ENCODE data around the gene SUSD1. TPM values are rescaled to one million over a fixed set of nuclear protein-coding genes. Genes with fewer than 3 reads are reported as not detected.

SUSD1 gene
- total RNA-seq, 1 donor, result 14.5 TPM

GRCh38 chr9:112175796-112176315 is 759 bp upstream of the SUSD1 start:
- peaks cover 14% of the 10 kb centered on the region for H3K4me1 ChIP-seq (ENCODE audit: insufficient read depth, low read length)
- peak overlapping the region; percentile 73 for H3K4me3 ChIP-seq (ENCODE audit: insufficient read depth, low read length)
- DNase-seq (ENCODE audit: insufficient read length, low spot score, missing footprints), result peak; percentile 65
- peaks cover 6% of the 10 kb centered on the region for H3K79me2 ChIP-seq (ENCODE audit: insufficient read depth, low read length)
- no peaks in the 10 kb centered on the region for H3K27me3 ChIP-seq (ENCODE audit: insufficient read depth, low read length)
- TF ChIP-seq, protein P1, sequence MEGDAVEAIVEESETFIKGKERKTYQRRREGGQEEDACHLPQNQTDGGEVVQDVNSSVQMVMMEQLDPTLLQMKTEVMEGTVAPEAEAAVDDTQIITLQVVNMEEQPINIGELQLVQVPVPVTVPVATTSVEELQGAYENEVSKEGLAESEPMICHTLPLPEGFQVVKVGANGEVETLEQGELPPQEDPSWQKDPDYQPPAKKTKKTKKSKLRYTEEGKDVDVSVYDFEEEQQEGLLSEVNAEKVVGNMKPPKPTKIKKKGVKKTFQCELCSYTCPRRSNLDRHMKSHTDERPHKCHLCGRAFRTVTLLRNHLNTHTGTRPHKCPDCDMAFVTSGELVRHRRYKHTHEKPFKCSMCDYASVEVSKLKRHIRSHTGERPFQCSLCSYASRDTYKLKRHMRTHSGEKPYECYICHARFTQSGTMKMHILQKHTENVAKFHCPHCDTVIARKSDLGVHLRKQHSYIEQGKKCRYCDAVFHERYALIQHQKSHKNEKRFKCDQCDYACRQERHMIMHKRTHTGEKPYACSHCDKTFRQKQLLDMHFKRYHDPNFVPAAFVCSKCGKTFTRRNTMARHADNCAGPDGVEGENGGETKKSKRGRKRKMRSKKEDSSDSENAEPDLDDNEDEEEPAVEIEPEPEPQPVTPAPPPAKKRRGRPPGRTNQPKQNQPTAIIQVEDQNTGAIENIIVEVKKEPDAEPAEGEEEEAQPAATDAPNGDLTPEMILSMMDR (IDR thresholded peaks at IDR 0.05; ENCODE audit: extremely low read depth, low read depth, low read length), result no peak
- no peaks in the 10 kb centered on the region for H3K9me3 ChIP-seq (ENCODE audit: low read depth, low read length)
- H3K27ac ChIP-seq (ENCODE audit: low read depth, low read length), result no peak overlapping the region
- no peaks in the 10 kb centered on the region for H3K36me3 ChIP-seq (ENCODE audit: insufficient read depth, low read length)
- no peaks in the 10 kb centered on the region for H4K20me1 ChIP-seq (ENCODE audit: insufficient read depth, low read length)
- H2AFZ ChIP-seq (ENCODE audit: low read length), result peak overlapping the region; percentile 60
- peak overlapping the region; percentile 81 for H3K4me2 ChIP-seq (ENCODE audit: insufficient read depth, low read length)

DNA sequence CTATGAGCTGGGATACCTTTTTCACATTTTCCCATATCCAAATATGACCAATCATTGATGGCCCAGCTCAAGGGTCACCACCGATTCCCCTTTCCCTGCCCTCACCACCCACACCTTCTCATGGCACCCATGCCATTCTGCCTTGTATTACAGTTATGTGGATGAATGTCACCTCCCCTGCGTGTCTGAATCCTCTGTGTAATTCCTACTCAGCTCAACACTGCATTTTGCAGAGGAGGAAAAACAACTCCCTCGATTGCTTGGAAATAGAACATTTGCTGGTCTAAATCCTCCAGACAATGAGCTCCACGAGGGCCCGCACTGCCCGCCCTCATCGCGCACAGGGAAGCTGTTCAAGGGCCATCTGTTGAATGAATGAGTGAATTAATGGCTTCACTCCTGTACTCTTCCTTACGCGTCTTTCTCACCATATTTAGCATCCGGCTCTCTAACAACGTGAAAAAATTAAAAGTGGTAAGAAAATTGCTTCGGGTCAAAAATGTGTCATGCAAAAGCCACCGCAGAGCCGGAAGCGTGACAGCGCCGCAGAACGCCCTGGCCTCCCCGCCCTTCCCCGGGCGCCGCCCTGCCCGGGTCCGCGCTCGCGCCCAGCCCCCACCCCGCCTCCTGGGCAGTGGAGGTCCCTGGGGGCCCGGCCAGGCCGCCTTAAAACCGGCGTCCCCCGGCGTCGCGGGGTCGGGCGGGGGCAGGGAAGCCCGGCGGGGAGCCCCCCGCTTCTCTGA is 704 bp downstream of the SUSD1 start:
- Histone ChIP-seq H3K27me3 (ENCODE audit: insufficient read depth, low read length) (no peaks in the 10 kb centered on the region), H3K9me3 (ENCODE audit: low read depth, low read length) (no peaks in the 10 kb centered on the region), H3K4me2 (ENCODE audit: insufficient read depth, low read length) (peak overlapping the region; percentile 81), H3K4me1 (ENCODE audit: insufficient read depth, low read length) (peaks cover 4% of the 10 kb centered on the region), H3K79me2 (ENCODE audit: insufficient read depth, low read length) (peaks cover 6% of the 10 kb centered on the region), H3K4me3 (ENCODE audit: insufficient read depth, low read length) (peak overlapping the region; percentile 73), H3K27ac (ENCODE audit: low read depth, low read length) (no peak overlapping the region), H2AFZ (ENCODE audit: low read length) (peak overlapping the region; percentile 85), H4K20me1 (ENCODE audit: insufficient read depth, low read length) (no peaks in the 10 kb centered on the region), H3K36me3 (ENCODE audit: insufficient read depth, low read length) (no peaks in the 10 kb centered on the region)
- DNase-seq (ENCODE audit: insufficient read length, low spot score, missing footprints), result peak; percentile 95
- TF ChIP-seq, protein P1 (IDR thresholded peaks at IDR 0.05; ENCODE audit: extremely low read depth, low read depth, low read length), result no peak

DNA sequence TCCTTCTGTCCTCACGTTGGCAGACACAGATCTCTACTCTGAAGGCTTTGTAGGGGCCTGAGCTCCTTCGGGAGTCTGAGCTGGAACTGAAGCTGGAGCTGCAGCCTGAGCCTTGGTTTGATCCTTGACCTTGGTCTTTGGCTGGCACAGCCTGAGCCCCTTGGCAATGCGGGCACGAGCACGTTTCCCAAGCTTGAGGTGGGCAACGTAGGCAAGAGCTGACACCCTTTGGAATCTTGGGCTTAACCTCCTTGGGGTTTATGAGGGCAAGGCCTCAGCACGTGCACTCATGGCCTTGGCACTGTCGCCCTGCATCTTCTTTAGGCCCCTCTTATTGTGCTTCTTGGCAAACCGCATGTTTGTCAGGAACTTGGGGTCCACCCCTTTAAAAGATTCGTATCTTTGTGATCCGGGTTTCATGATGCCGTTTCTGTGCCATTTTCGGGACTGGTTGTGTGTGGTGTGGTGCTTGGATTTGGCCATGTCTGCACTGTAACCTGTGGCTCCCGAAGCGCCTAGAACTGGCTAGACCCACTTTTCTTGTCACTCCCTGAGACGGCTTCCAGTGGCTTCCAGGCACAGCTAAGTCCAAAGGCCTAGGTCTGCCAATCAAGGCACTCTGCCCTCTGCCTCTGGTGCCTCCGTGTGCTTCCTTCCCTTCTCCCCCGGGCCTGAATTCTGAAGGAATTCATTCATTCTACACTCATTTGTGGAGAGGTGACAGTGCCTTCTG is 1.4 kb downstream of the SUSD1 start:
- H3K79me2 ChIP-seq (ENCODE audit: insufficient read depth, low read length), result peaks cover 6% of the 10 kb centered on the region
- peak overlapping the region; percentile 81 for H3K4me2 ChIP-seq (ENCODE audit: insufficient read depth, low read length)
- H3K27me3 ChIP-seq (ENCODE audit: insufficient read depth, low read length), result no peaks in the 10 kb centered on the region
- no peaks in the 10 kb centered on the region for H4K20me1 ChIP-seq (ENCODE audit: insufficient read depth, low read length)
- no peak overlapping the region for H3K27ac ChIP-seq (ENCODE audit: low read depth, low read length)
- TF ChIP-seq, protein P1 (IDR thresholded peaks at IDR 0.05; ENCODE audit: extremely low read depth, low read depth, low read length), result no peak
- H2AFZ ChIP-seq (ENCODE audit: low read length), result peak overlapping the region; percentile 85
- H3K9me3 ChIP-seq (ENCODE audit: low read depth, low read length), result no peaks in the 10 kb centered on the region
- peak; percentile 73 for DNase-seq (ENCODE audit: insufficient read length, low spot score, missing footprints)
- peaks cover 4% of the 10 kb centered on the region for H3K4me1 ChIP-seq (ENCODE audit: insufficient read depth, low read length)
- H3K36me3 ChIP-seq (ENCODE audit: insufficient read depth, low read length), result no peaks in the 10 kb centered on the region
- H3K4me3 ChIP-seq (ENCODE audit: insufficient read depth, low read length), result peak overlapping the region; percentile 73

DNA sequence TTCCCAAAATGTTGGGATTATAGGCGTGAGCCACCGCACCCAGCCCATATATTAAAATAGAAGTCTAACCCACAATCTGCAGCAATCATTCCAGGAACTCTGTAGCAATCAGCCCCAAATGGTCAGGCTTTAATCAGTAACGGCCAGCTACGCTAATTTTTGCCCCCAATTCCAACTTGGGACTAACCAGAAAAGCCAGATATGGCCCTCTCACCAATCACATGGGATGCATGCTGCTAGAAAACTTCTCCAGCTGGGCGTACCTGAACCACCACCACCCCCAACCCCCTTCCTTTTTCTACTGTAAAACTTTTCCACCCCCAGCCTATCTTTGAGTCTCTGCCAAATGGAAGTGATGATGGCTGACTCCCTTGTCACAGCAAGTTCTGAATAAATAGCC is 4.1 kb downstream of the SUSD1 start:
- Histone ChIP-seq H4K20me1 (ENCODE audit: insufficient read depth, low read length) (no peaks in the 10 kb centered on the region), H3K9me3 (ENCODE audit: low read depth, low read length) (no peaks in the 10 kb centered on the region)
- TF ChIP-seq, protein P1 (IDR thresholded peaks at IDR 0.05; ENCODE audit: extremely low read depth, low read depth, low read length), result no peak

More for the DNA sequence above, 4.1 kb downstream of the SUSD1 start:
- no peak overlapping the region for H3K4me2 ChIP-seq (ENCODE audit: insufficient read depth, low read length)
- H2AFZ ChIP-seq (ENCODE audit: low read length), result no peak overlapping the region
- H3K4me1 ChIP-seq (ENCODE audit: insufficient read depth, low read length), result peaks cover 8% of the 10 kb centered on the region
- DNase-seq (ENCODE audit: insufficient read length, low spot score, missing footprints), result no peak
- no peak overlapping the region for H3K4me3 ChIP-seq (ENCODE audit: insufficient read depth, low read length)
- no peaks in the 10 kb centered on the region for H3K27me3 ChIP-seq (ENCODE audit: insufficient read depth, low read length)
- peaks cover 6% of the 10 kb centered on the region for H3K79me2 ChIP-seq (ENCODE audit: insufficient read depth, low read length)
- H3K36me3 ChIP-seq (ENCODE audit: insufficient read depth, low read length), result no peaks in the 10 kb centered on the region
- H3K27ac ChIP-seq (ENCODE audit: low read depth, low read length), result no peak overlapping the region

Measured in osteoblast (primary cell).